Stimulated activated naive B cell treated with anti-CD40 and anti-IgM and Interleukin-4, amounts not matched to agents 10 μg/mL and 1 μg/mL and 100 μg/mL, for 72 hours (primary cell): Measurements from ENCODE around the gene EPX.

Experiments used
- ATAC-seq, 2 donors: fragments of 150-1000 bp; cut with Tn5 transposase; replicated peaks; 2 replicates each; pipeline ENCODE4 v1.10.0; 2021; ENCODE audit warnings: moderate library complexity in 1 of 2
- DNase-seq: peaks from one replicate; pipeline ENCODE4 v3.0.0; 2021
- H3K27ac Mint-ChIP-seq: one replicate; pipeline ENCODE4 v1.8.0; 2022; ENCODE audit warnings: mild to moderate bottlenecking, mixed read lengths
- H3K27me3 Mint-ChIP-seq, 2 donors: one replicate each; pipeline ENCODE4 v1.8.0; 2022; ENCODE audit warnings: mixed read lengths in 2 of 2
- H3K36me3 Mint-ChIP-seq, 2 donors: one replicate each; pipeline ENCODE4 v1.8.0; 2022; ENCODE audit warnings: mixed read lengths in 2 of 2, mild to moderate bottlenecking in 1 of 2
- H3K4me1 Mint-ChIP-seq, 2 donors: one replicate each; pipeline ENCODE4 v1.8.0; 2022; ENCODE audit warnings: mixed read lengths in 2 of 2, mild to moderate bottlenecking in 1 of 2
- H3K4me3 Mint-ChIP-seq, 2 donors: one replicate each; pipeline ENCODE4 v1.8.0; 2022; ENCODE audit warnings: mild to moderate bottlenecking in 2 of 2, mixed read lengths in 2 of 2, moderate library complexity in 1 of 2
- H3K9me3 Mint-ChIP-seq, 2 donors: one replicate each; pipeline ENCODE4 v1.8.0; 2022; ENCODE audit warnings: mixed read lengths in 2 of 2, mild to moderate bottlenecking in 1 of 2

The EPX gene

GRCh38 chr17:58224315-58224714 lies 31.8 kb downstream of the EPX start:
- H3K4me1 Mint-ChIP-seq: peaks cover 6 to 11% of the 10 kb centered on the region in 2 donors
- H3K36me3 Mint-ChIP-seq: no peaks in the 10 kb centered on the region
- no peak overlapping the region for H3K27ac Mint-ChIP-seq
- ATAC-seq (peak in 1 of 2 donors; percentile 56), DNase-seq (no peak)
- H3K4me3 Mint-ChIP-seq: no peak overlapping the region
- peaks cover 19 to 28% of the 10 kb centered on the region in 2 donors for H3K27me3 Mint-ChIP-seq
- H3K9me3 Mint-ChIP-seq: no peaks in the 10 kb centered on the region

- ATAC-seq (no peak), DNase-seq (no peak)
- H3K36me3 Mint-ChIP-seq: no peaks in the 10 kb centered on the region
- H3K27me3 Mint-ChIP-seq: peaks cover 19 to 28% of the 10 kb centered on the region in 2 donors
- H3K9me3 Mint-ChIP-seq: no peaks in the 10 kb centered on the region
- peaks cover 10 to 20% of the 10 kb centered on the region in 2 donors for H3K4me1 Mint-ChIP-seq
- no peak overlapping the region for H3K4me3 Mint-ChIP-seq
- H3K27ac Mint-ChIP-seq: no peak overlapping the region
Measured at GRCh38 chr17:58227733-58228132, 35.2 kb downstream of the EPX start.

- no peaks in the 10 kb centered on the region for H3K9me3 Mint-ChIP-seq
- no peak for DNase-seq
- H3K4me1 Mint-ChIP-seq: peaks cover 15 to 26% of the 10 kb centered on the region in 2 donors
- no peak overlapping the region for H3K27ac Mint-ChIP-seq
- H3K4me3 Mint-ChIP-seq: no peak overlapping the region
- peaks cover 19 to 28% of the 10 kb centered on the region in 2 donors for H3K27me3 Mint-ChIP-seq
- no peak for ATAC-seq
- H3K36me3 Mint-ChIP-seq: no peaks in the 10 kb centered on the region
Measured at GRCh38 chr17:58228679-58229078, 36.2 kb downstream of the EPX start.

DNA sequence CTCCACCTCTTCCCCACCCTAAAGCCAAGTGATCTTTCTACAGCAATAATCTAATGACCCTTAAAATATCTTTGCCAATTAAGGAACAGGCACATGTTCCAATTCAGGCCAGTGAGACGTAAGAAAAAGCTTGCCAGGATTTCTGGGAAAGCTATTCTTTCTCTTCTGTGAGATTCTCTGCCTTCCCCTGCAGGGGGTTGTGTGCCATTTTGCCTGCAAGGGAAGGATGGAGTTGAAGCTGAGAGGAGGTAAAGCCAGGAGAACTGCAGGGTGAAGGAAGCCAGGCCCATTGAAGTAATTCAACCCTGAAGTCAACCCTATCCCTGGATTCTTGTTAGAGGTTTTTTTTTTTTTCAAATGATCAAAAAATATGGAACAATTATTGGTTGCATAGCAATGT lies 36.9 kb downstream of the EPX start:
- Mint-ChIP-seq H3K9me3 (no peaks in the 10 kb centered on the region), H3K27me3 (peaks cover 19 to 24% of the 10 kb centered on the region in 2 donors)

DNA sequence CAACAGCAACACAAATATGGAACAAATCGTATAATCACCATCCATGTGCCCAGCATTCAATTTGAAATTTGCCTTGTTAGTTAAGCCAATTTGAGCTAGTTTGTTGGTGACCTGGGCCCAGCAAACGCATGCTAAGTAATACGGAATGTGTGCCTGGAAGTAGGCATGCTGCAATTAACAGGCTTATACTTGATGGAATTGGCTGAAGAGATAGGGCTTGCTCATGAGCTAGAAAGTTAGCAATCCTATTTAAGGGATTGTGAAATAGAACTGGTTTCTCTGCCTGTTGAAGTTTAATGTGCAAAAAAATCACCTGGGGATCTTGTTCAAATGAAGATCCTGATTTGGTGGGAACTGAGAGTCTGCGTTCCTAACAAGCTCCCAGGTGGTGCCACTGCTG lies 37.4 kb downstream of the EPX start:
- H3K4me3 Mint-ChIP-seq: no peak overlapping the region
- H3K27ac Mint-ChIP-seq: no peak overlapping the region
- no peaks in the 10 kb centered on the region for H3K9me3 Mint-ChIP-seq
- DNase-seq (no peak), ATAC-seq (no peak)
- peaks cover 20 to 21% of the 10 kb centered on the region in 2 donors for H3K27me3 Mint-ChIP-seq
- H3K4me1 Mint-ChIP-seq: peaks cover 17 to 23% of the 10 kb centered on the region in 2 donors
- no peaks in the 10 kb centered on the region for H3K36me3 Mint-ChIP-seq

More for the DNA sequence above, 36.9 kb downstream of the EPX start:
- Mint-ChIP-seq H3K27ac (no peak overlapping the region), H3K4me1 (peaks cover 17 to 24% of the 10 kb centered on the region in 2 donors), H3K4me3 (no peak overlapping the region), H3K36me3 (no peaks in the 10 kb centered on the region)
- no peak for DNase-seq
- ATAC-seq: no peak

DNA sequence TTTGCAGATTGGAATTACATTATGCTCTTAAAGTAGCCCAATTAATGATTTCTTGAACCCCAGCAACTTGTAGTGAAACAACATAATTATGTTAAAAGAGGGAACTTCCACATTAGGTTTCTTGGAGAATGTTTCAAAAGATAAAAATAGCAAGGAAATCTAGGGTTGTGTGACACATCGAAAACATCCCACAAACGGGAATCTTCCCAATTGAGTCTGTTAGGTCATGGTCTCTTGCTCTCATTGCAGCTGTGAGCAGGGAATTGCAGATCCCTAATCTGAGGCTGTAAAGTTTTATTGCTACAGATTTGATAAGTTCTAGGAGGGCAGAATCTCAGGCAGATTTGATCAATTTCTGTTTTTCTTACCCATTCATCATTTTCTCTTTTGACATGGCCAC lies 39.1 kb downstream of the EPX start:
- peaks cover 21 to 23% of the 10 kb centered on the region in 2 donors for H3K27me3 Mint-ChIP-seq
- H3K9me3 Mint-ChIP-seq: no peaks in the 10 kb centered on the region
- H3K4me1 Mint-ChIP-seq: peaks cover 26 to 27% of the 10 kb centered on the region in 2 donors

GRCh38 chr17:58232707-58233156 lies 40.2 kb downstream of the EPX start:
- ATAC-seq: peak; percentile 90 to 94
- H3K36me3 Mint-ChIP-seq: no peaks in the 10 kb centered on the region
- peaks cover 19 to 21% of the 10 kb centered on the region in 2 donors for H3K27me3 Mint-ChIP-seq
- H3K4me3 Mint-ChIP-seq: peak overlapping the region; percentile 46 to 56
- no peaks in the 10 kb centered on the region for H3K9me3 Mint-ChIP-seq
- H3K4me1 Mint-ChIP-seq: peaks cover 26 to 28% of the 10 kb centered on the region in 2 donors
- peak; percentile 77 for DNase-seq
- H3K27ac Mint-ChIP-seq: peak overlapping the region; percentile 91

More for the DNA sequence above, 39.1 kb downstream of the EPX start:
- ATAC-seq: no peak
- DNase-seq: no peak
- H3K27ac Mint-ChIP-seq: peak overlapping the region; percentile 91
- H3K36me3 Mint-ChIP-seq: no peaks in the 10 kb centered on the region
- no peak overlapping the region for H3K4me3 Mint-ChIP-seq

- peak; percentile 18 for DNase-seq
- Mint-ChIP-seq H3K4me3 (no peak overlapping the region), H3K27me3 (peaks cover 13 to 17% of the 10 kb centered on the region in 2 donors)
Measured at GRCh38 chr17:58233543-58233942, 41.0 kb downstream of the EPX start.

DNA sequence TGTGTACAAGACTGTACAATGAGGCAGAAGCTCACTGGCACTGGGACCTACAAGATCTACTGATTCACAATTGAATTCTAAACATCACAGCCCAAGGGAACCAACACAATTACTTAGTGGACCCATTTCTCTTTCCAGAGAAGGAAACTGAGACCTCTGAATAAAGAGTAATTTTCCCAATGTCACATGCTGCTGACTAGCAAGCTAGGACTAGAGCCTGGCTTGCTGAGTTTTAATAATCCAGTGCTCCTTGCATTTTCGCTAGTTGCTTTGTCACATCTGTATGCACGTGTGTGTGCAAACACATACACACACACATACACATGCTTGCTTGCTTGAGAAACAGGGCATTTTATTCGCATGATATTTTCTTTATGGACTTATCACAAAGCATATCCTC lies 42.0 kb downstream of the EPX start:
- H3K36me3 Mint-ChIP-seq: no peaks in the 10 kb centered on the region
- no peak overlapping the region for H3K27ac Mint-ChIP-seq
- H3K9me3 Mint-ChIP-seq: no peaks in the 10 kb centered on the region
- no peak overlapping the region for H3K4me3 Mint-ChIP-seq
- ATAC-seq: no peak
- DNase-seq: no peak
- peaks cover 8 to 24% of the 10 kb centered on the region in 2 donors for H3K27me3 Mint-ChIP-seq
- peaks cover 26 to 28% of the 10 kb centered on the region in 2 donors for H3K4me1 Mint-ChIP-seq

More at GRCh38 chr17:58233543-58233942, 41.0 kb downstream of the EPX start:
- Mint-ChIP-seq H3K36me3 (no peaks in the 10 kb centered on the region), H3K27ac (no peak overlapping the region), H3K4me1 (peaks cover 26 to 28% of the 10 kb centered on the region in 2 donors), H3K9me3 (no peaks in the 10 kb centered on the region)
- peak; percentile 86 for ATAC-seq

DNA sequence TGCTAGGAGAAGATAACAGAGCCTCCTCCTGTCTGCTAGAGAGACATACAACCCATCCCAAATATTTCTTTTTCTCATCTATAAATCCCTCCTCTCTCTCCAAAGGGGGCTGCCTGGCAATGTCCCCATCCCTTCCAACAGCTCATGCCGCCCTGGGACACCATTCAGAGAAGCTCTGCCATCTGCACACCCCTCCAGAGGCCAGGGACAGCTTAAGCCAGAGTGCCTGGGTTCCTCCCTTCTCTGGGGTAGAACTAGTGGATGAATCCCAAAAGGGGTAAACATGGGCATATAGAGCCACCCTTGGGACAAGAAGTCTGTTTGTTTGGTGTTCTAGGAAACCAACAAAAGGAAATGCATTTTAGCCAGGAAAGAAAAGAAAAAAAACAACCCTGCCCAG lies 43.3 kb downstream of the EPX start:
- ATAC-seq (no peak), DNase-seq (no peak)
- Mint-ChIP-seq H3K36me3 (no peaks in the 10 kb centered on the region), H3K4me1 (peaks cover 26 to 28% of the 10 kb centered on the region in 2 donors), H3K9me3 (no peaks in the 10 kb centered on the region), H3K27ac (no peak overlapping the region), H3K4me3 (no peak overlapping the region), H3K27me3 (peaks cover 20 to 36% of the 10 kb centered on the region in 2 donors)

DNA sequence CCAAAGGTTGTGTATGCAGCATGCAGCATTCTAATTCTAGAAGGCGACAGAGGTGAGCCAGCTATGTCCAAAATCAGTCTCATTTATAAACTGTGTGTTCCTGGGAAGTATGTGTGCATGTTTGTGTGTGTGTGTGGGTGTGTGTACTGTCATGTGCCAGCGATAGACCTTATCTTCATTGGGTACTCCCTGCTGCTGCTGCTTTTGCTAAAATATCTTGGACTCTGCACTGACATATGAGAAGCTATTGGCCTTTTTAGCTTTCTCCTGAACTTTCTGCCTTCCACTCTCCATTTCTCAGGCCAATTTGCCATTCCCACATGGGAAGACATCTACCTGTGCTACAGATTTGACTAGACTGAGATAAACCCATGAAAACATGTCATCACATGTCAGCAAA lies 43.9 kb downstream of the EPX start:
- Mint-ChIP-seq H3K4me1 (peaks cover 26 to 28% of the 10 kb centered on the region in 2 donors), H3K36me3 (no peaks in the 10 kb centered on the region), H3K27me3 (peaks cover 24 to 37% of the 10 kb centered on the region in 2 donors), H3K4me3 (no peak overlapping the region), H3K9me3 (no peaks in the 10 kb centered on the region), H3K27ac (no peak overlapping the region)
- ATAC-seq (no peak), DNase-seq (no peak)

GRCh38 chr17:58238147-58238634 lies 45.7 kb downstream of the EPX start, which contains the start of gene LPO:
TSS of gene LPO (plus strand) at chr17:58238584. CDS start at chr17:58242980, 4,396 bp downstream.
- Mint-ChIP-seq H3K27ac (no peak within 1 kb of the TSS), H3K36me3 (no peaks in the 10 kb centered on the region), H3K4me1 (peaks cover 11 to 18% of the 10 kb centered on the region in 2 donors), H3K27me3 (peaks cover 35 to 41% of the 10 kb centered on the region in 2 donors), H3K9me3 (no peaks in the 10 kb centered on the region), H3K4me3 (no peak within 1 kb of the TSS)
- ATAC-seq (no peak), DNase-seq (no peak)

DNA sequence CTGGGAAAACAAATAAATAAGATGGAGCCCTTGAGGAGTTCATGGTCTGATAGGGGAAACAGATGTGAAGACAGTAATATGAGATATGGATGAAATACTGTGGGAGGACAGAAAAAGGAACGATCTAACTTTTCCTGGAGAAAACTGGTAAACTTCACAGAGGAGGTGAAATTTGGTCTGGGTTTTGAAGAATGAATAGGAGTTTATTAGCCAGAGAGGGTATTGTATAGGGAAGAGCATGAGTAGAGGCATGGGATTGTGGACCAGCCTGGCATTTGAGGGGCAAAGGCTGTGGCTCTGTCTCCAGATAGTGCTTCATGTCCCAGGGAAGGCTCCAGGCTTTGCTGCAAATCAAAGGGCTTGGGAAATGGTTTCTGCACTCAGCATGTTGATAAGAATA lies 47.5 kb downstream of the EPX start:
- Mint-ChIP-seq H3K27me3 (peaks cover 45 to 52% of the 10 kb centered on the region in 2 donors), H3K4me1 (peaks cover 3 to 13% of the 10 kb centered on the region in 2 donors), H3K36me3 (no peaks in the 10 kb centered on the region), H3K9me3 (no peaks in the 10 kb centered on the region), H3K4me3 (no peak overlapping the region), H3K27ac (no peak overlapping the region)
- DNase-seq (no peak), ATAC-seq (no peak)

DNA sequence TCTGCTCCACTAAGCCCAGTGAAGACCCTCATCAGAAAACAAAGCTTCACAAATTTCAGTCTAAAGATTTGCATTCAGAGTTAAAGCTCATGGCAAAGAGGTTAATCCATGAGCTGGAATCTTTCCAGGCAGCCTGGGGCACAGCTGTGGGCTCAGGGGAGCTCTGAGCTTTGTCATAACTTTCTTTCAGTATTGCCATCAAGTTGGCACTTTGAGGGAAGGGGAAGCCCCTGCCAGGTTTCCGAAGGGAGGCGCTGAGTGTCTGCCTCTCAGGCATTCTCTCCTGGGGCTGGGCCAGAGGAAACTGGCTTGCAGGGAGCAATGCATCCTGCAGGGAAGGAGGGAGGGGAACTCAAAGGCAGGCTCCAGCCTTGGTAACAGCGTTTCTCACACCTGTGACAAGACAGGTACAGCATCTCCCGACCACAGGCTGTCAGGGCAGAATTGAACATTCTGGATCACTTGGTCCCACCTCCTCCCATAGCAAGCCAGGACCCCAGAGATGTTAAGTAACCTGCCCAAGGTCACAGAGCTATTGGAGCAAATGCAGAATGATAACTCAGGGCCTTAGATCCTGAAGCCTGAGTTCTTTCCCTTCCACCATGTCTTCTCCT lies 49.8 kb downstream of the EPX start:
- no peaks in the 10 kb centered on the region for H3K9me3 Mint-ChIP-seq
- DNase-seq: peak; percentile 33
- no peaks in the 10 kb centered on the region for H3K36me3 Mint-ChIP-seq
- peaks cover 0 to 3% of the 10 kb centered on the region in 2 donors for H3K4me1 Mint-ChIP-seq
- H3K27ac Mint-ChIP-seq: no peak overlapping the region
- peak; percentile 73 to 94 for ATAC-seq
- peaks cover 56 to 57% of the 10 kb centered on the region in 2 donors for H3K27me3 Mint-ChIP-seq
- H3K4me3 Mint-ChIP-seq: no peak overlapping the region

- H3K9me3 Mint-ChIP-seq: no peaks in the 10 kb centered on the region
- no peak for DNase-seq
- H3K27ac Mint-ChIP-seq: no peak overlapping the region
- H3K4me3 Mint-ChIP-seq: no peak overlapping the region
- ATAC-seq: no peak
- peaks cover 45 to 52% of the 10 kb centered on the region in 2 donors for H3K27me3 Mint-ChIP-seq
- no peaks in the 10 kb centered on the region for H3K36me3 Mint-ChIP-seq
- H3K4me1 Mint-ChIP-seq: peaks cover 8 to 23% of the 10 kb centered on the region in 2 donors
Measured at GRCh38 chr17:58244963-58245362, 52.4 kb downstream of the EPX start.
